Astrocyte (in vitro differentiated cells and primary cell): Measurements from ENCODE around the gene AP1G2. TPM values are rescaled to one million over a fixed set of nuclear protein-coding genes. Genes with fewer than 3 reads are reported as not detected.

Experiments used
- DNase-seq: peaks from one replicate; pipeline ENCODE4 v3.0.0-alpha.2; 2010; ENCODE audit warnings: low read depth
- FAIRE-seq: peaks from 2 replicates; lab custom pipeline; 2011; peaks lifted over from hg19 to GRCh38; lab: Jason Lieb, UNC
- H2AFZ ChIP-seq: 2 replicates; pipeline ENCODE4 v1.6.0; 2012; ENCODE audit warnings: low read depth, low read length, inconsistent platforms
- H3K27ac ChIP-seq: 2 replicates; pipeline ENCODE4 v1.5.1; 2011; ENCODE audit warnings: low read depth, low read length, inconsistent platforms
- H3K27me3 ChIP-seq: 2 replicates; pipeline ENCODE4 v1.6.0; 2011; ENCODE audit warnings: low read length, inconsistent platforms; ENCODE audit not compliant: insufficient read depth
- H3K36me3 ChIP-seq: 2 replicates; pipeline ENCODE4 v1.5.1; 2011; ENCODE audit warnings: low read length, inconsistent platforms; ENCODE audit not compliant: insufficient read depth
- H3K4me1 ChIP-seq: 2 replicates; pipeline ENCODE4 v1.5.1; 2011; ENCODE audit warnings: low read length, inconsistent platforms; ENCODE audit not compliant: insufficient read depth
- H3K4me2 ChIP-seq: 2 replicates; pipeline ENCODE4 v1.6.0; 2012; ENCODE audit warnings: low read length, inconsistent platforms
- H3K4me3 ChIP-seq: 2 replicates; pipeline ENCODE4 v1.5.1; 2011; ENCODE audit warnings: low read depth, mild to moderate bottlenecking, low read length, inconsistent platforms; ENCODE audit not compliant: insufficient read depth
- H3K79me2 ChIP-seq: 2 replicates; pipeline ENCODE4 v1.6.0; 2012; ENCODE audit warnings: mild to moderate bottlenecking, low read length, inconsistent platforms; ENCODE audit not compliant: insufficient read depth
- H3K9ac ChIP-seq: 2 replicates; pipeline ENCODE4 v1.6.0; 2012; ENCODE audit warnings: mild to moderate bottlenecking, low read length, inconsistent platforms
- H3K9me3 ChIP-seq: 2 replicates; pipeline ENCODE4 v1.5.1; 2012; ENCODE audit warnings: low read depth, mild to moderate bottlenecking, low read length, inconsistent platforms; ENCODE audit not compliant: insufficient read depth
- H4K20me1 ChIP-seq: 2 replicates; pipeline ENCODE4 v1.6.0; 2012; ENCODE audit warnings: low read length, inconsistent platforms; ENCODE audit not compliant: insufficient read depth
- H3K27ac Mint-ChIP-seq: one replicate; pipeline ENCODE4 v1.8.0; 2021; ENCODE audit warnings: mild to moderate bottlenecking, mixed read lengths; ENCODE audit not compliant: unreplicated experiment
- H3K27me3 Mint-ChIP-seq: one replicate; pipeline ENCODE4 v1.8.0; 2021; ENCODE audit warnings: low read depth, mixed read lengths; ENCODE audit not compliant: unreplicated experiment
- H3K36me3 Mint-ChIP-seq: one replicate; pipeline ENCODE4 v1.8.0; 2021; ENCODE audit warnings: low read depth, mixed read lengths; ENCODE audit not compliant: unreplicated experiment
- H3K4me1 Mint-ChIP-seq: one replicate; pipeline ENCODE4 v1.8.0; 2021; ENCODE audit warnings: low read depth, mixed read lengths; ENCODE audit not compliant: unreplicated experiment
- H3K4me3 Mint-ChIP-seq: one replicate; pipeline ENCODE4 v1.8.0; 2021; ENCODE audit warnings: mild to moderate bottlenecking, moderate library complexity, mixed read lengths; ENCODE audit not compliant: unreplicated experiment
- H3K9me3 Mint-ChIP-seq: one replicate; pipeline ENCODE4 v1.8.0; 2021; ENCODE audit warnings: mild to moderate bottlenecking, mixed read lengths; ENCODE audit not compliant: unreplicated experiment
- EZH2 ChIP-seq: IDR thresholded peaks from 2 replicates; pipeline ENCODE4 v1.6.1; 2012; ENCODE audit warnings: mild to moderate bottlenecking, low read length, inconsistent platforms; ENCODE audit not compliant: insufficient read depth
- total RNA-seq: library from RNA; stranded (reverse); gene quantifications from 2 replicates; pipeline ENCODE4 v1.2.1, GENCODE V29; 2021
- TF ChIP-seq, protein P1 (sequence below): IDR thresholded peaks from 2 replicates; pipeline ENCODE4 v1.5.1; 2011; ENCODE audit warnings: low read depth, mild to moderate bottlenecking, inconsistent platforms, low read length, moderate library complexity; ENCODE audit not compliant: insufficient read depth

The AP1G2 gene
- total RNA-seq, 1 donor from 2014 or later: 80.9 TPM

DNA sequence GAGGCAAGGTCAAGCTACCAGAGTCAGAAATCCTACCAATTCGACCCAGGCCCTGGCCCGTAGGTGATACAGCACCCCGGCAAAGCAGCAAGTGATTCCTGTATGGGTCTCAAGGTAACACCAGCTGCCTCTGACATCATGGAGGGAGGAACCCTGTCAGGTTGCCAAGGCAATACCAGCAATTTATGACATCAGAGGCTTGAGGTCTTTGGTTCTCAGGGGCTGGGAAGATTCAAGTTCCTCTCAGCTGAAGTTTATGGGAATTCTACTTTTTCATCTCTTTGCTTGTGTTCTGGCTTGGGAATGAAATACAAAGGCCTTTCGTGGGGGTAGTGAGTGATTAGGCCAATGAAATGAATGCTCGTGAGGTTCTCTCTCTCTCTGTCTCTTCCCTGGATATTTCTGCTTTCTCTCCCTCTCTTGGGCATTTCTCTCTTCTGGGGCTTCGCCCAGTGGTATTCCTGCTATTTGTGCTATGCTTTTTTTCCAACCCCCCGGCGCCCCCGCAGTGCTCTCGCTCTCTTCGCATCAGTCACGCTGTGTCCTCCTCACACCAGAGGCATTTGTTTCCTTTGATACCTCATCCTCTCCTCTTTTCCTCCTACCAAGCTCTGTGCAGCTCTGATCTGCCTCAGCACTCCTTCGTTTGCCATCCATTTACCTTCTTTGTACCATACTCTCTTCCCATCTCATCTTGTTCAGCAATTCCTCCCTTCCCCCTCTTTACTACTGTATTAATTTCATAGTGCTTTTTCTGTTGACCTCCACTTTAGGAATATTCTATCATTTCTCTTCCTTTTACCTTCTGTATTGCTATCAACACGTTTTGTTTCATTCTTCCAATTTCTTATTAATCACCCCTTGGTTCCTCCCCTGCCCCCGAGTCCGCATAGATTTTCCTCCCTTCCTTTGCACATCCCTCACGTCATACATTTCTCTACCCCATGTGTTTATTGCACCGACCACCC, 19.0 kb downstream of the AP1G2 start:
- no peaks in the 10 kb centered on the region for H3K27me3 ChIP-seq
- no peaks in the 10 kb centered on the region for H4K20me1 ChIP-seq
- TF ChIP-seq, protein P1, sequence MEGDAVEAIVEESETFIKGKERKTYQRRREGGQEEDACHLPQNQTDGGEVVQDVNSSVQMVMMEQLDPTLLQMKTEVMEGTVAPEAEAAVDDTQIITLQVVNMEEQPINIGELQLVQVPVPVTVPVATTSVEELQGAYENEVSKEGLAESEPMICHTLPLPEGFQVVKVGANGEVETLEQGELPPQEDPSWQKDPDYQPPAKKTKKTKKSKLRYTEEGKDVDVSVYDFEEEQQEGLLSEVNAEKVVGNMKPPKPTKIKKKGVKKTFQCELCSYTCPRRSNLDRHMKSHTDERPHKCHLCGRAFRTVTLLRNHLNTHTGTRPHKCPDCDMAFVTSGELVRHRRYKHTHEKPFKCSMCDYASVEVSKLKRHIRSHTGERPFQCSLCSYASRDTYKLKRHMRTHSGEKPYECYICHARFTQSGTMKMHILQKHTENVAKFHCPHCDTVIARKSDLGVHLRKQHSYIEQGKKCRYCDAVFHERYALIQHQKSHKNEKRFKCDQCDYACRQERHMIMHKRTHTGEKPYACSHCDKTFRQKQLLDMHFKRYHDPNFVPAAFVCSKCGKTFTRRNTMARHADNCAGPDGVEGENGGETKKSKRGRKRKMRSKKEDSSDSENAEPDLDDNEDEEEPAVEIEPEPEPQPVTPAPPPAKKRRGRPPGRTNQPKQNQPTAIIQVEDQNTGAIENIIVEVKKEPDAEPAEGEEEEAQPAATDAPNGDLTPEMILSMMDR: no peak
- H3K36me3 Mint-ChIP-seq: peaks cover 9% of the 10 kb centered on the region
- peaks cover 5% of the 10 kb centered on the region for H3K79me2 ChIP-seq
- H3K27ac Mint-ChIP-seq: no peak overlapping the region
- peak overlapping the region; percentile 28 for H2AFZ ChIP-seq
- FAIRE-seq (no peak), DNase-seq (peak; percentile 56)
- peaks cover 20% of the 10 kb centered on the region for H3K4me1 ChIP-seq
- peak overlapping the region; percentile 74 for H3K27ac ChIP-seq
- no peaks in the 10 kb centered on the region for H3K27me3 Mint-ChIP-seq
- H3K4me3 ChIP-seq: no peak overlapping the region
- peak overlapping the region; percentile 98 for H3K4me2 ChIP-seq
- no peaks in the 10 kb centered on the region for H3K9me3 ChIP-seq
- H3K9ac ChIP-seq: peak overlapping the region; percentile 57
- H3K4me3 Mint-ChIP-seq: no peak overlapping the region
- H3K4me1 Mint-ChIP-seq: peaks cover 17% of the 10 kb centered on the region
- H3K36me3 ChIP-seq: no peaks in the 10 kb centered on the region
- peaks cover 2% of the 10 kb centered on the region for H3K9me3 Mint-ChIP-seq

GRCh38 chr14:23547924-23548323, 19.7 kb downstream of the AP1G2 start:
- H4K20me1 ChIP-seq: no peaks in the 10 kb centered on the region
- H3K4me3 ChIP-seq: no peak overlapping the region
- H3K4me1 ChIP-seq: peaks cover 20% of the 10 kb centered on the region
- H3K9me3 ChIP-seq: no peaks in the 10 kb centered on the region
- H3K27me3 ChIP-seq: no peaks in the 10 kb centered on the region
- no peak overlapping the region for H3K27ac Mint-ChIP-seq
- peak overlapping the region; percentile 98 for H3K4me2 ChIP-seq
- H3K79me2 ChIP-seq: peaks cover 5% of the 10 kb centered on the region
- peaks cover 9% of the 10 kb centered on the region for H3K36me3 Mint-ChIP-seq
- no peak for FAIRE-seq
- no peaks in the 10 kb centered on the region for H3K27me3 Mint-ChIP-seq
- peaks cover 2% of the 10 kb centered on the region for H3K9me3 Mint-ChIP-seq
- no peak overlapping the region for H2AFZ ChIP-seq
- DNase-seq: no peak
- H3K36me3 ChIP-seq: no peaks in the 10 kb centered on the region
- H3K4me3 Mint-ChIP-seq: no peak overlapping the region
- peak overlapping the region; percentile 57 for H3K9ac ChIP-seq
- H3K27ac ChIP-seq: peak overlapping the region; percentile 74
- no peak for TF ChIP-seq EZH2
- TF ChIP-seq, protein P1: no peak
- H3K4me1 Mint-ChIP-seq: peaks cover 17% of the 10 kb centered on the region
